ENCODE data around the gene RUVBL2. TPM values are rescaled to one million over a fixed set of nuclear protein-coding genes. Genes with fewer than 3 reads are reported as not detected.

RUVBL2 gene
- total and polyA plus RNA-seq, 2 of the 4 experiments (the other 2 are of a cell fraction), result 196 to 391 TPM

- TF ChIP-seq, protein P1, sequence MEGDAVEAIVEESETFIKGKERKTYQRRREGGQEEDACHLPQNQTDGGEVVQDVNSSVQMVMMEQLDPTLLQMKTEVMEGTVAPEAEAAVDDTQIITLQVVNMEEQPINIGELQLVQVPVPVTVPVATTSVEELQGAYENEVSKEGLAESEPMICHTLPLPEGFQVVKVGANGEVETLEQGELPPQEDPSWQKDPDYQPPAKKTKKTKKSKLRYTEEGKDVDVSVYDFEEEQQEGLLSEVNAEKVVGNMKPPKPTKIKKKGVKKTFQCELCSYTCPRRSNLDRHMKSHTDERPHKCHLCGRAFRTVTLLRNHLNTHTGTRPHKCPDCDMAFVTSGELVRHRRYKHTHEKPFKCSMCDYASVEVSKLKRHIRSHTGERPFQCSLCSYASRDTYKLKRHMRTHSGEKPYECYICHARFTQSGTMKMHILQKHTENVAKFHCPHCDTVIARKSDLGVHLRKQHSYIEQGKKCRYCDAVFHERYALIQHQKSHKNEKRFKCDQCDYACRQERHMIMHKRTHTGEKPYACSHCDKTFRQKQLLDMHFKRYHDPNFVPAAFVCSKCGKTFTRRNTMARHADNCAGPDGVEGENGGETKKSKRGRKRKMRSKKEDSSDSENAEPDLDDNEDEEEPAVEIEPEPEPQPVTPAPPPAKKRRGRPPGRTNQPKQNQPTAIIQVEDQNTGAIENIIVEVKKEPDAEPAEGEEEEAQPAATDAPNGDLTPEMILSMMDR (conservative IDR thresholded peaks at IDR 0.05; ENCODE audit: low read depth, low read length), result no peak
- TF ChIP-seq NFE2L2 (IDR thresholded peaks at IDR 0.05; ENCODE audit: low read depth, low read length) (no peak), RCOR1 (IDR thresholded peaks at IDR 0.05; ENCODE audit: insufficient replicate concordance, low read length) (no peak), MAFK (IDR thresholded peaks at IDR 0.05; ENCODE audit: low read depth, low read length) (no peak), RAD21 (IDR thresholded peaks at IDR 0.05; ENCODE audit: low read length) (no peak), MXI1 (IDR thresholded peaks at IDR 0.05; ENCODE audit: borderline replicate concordance, low read depth, low read length) (peak; percentile 66; the same call in 1 of the 2 replicates)
These were observed 27.7 kb upstream of the RUVBL2 start (continued) for GRCh38 chr19:48965806-48966540.

Data from IMR-90 (cell line).